ENCODE measurements around the gene SLC25A19.

- TF ChIP-seq, protein P1, sequence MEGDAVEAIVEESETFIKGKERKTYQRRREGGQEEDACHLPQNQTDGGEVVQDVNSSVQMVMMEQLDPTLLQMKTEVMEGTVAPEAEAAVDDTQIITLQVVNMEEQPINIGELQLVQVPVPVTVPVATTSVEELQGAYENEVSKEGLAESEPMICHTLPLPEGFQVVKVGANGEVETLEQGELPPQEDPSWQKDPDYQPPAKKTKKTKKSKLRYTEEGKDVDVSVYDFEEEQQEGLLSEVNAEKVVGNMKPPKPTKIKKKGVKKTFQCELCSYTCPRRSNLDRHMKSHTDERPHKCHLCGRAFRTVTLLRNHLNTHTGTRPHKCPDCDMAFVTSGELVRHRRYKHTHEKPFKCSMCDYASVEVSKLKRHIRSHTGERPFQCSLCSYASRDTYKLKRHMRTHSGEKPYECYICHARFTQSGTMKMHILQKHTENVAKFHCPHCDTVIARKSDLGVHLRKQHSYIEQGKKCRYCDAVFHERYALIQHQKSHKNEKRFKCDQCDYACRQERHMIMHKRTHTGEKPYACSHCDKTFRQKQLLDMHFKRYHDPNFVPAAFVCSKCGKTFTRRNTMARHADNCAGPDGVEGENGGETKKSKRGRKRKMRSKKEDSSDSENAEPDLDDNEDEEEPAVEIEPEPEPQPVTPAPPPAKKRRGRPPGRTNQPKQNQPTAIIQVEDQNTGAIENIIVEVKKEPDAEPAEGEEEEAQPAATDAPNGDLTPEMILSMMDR (IDR thresholded peaks at IDR 0.05): peak; percentile 95 to 100 (median 100)
- TF ChIP-seq POLR2AphosphoS5 (IDR thresholded peaks at IDR 0.05) (peak; percentile 9 to 38), POLR2A (IDR thresholded peaks at IDR 0.05) (peak in 1 of 4 donors; percentile 64)
Observed at GRCh38 chr17:75271233-75271954, 17.8 kb downstream of the SLC25A19 start.

Measured in upper lobe of left lung (tissue), 4 donors.